Inferior parietal cortex (tissue), 1 donor: ENCODE measurements around the gene DPYSL4.

Source experiments
- DNase-seq: peaks from one replicate; pipeline ENCODE4 v3.0.0-alpha.2; 2016; ENCODE audit errors: extremely low spot score

Gene DPYSL4

GRCh38 chr10:132227851-132228390, 41.2 kb downstream of the DPYSL4 start:
- no peak for DNase-seq

GRCh38 chr10:132228616-132229015, 41.9 kb downstream of the DPYSL4 start:
- DNase-seq = no peak

- DNase-seq = no peak
Observed at GRCh38 chr10:132229096-132229495, 42.3 kb downstream of the DPYSL4 start.

- no peak for DNase-seq
Observed at GRCh38 chr10:132229834-132230556, 43.2 kb downstream of the DPYSL4 start.

- no peak for DNase-seq
Observed at GRCh38 chr10:132230557-132231210, 43.9 kb downstream of the DPYSL4 start.

- DNase-seq = no peak
Observed at GRCh38 chr10:132231656-132232022, 44.9 kb downstream of the DPYSL4 start.

- DNase-seq = peak; percentile 39
Observed at GRCh38 chr10:132232023-132232951, 45.5 kb downstream of the DPYSL4 start.

GRCh38 chr10:132232981-132233380, 46.2 kb downstream of the DPYSL4 start:
- no peak for DNase-seq

GRCh38 chr10:132233501-132234085, 46.8 kb downstream of the DPYSL4 start:
- DNase-seq = no peak

- DNase-seq = no peak
Observed at GRCh38 chr10:132234860-132235259, 48.1 kb downstream of the DPYSL4 start.

- no peak for DNase-seq
Observed at GRCh38 chr10:132236161-132236560, 49.4 kb downstream of the DPYSL4 start.

GRCh38 chr10:132236881-132237280, 50.1 kb downstream of the DPYSL4 start:
- no peak for DNase-seq

- DNase-seq = no peak
Observed at GRCh38 chr10:132237396-132237795, 50.6 kb downstream of the DPYSL4 start.

- no peak for DNase-seq
Observed at GRCh38 chr10:132237871-132238270, 51.1 kb downstream of the DPYSL4 start.

GRCh38 chr10:132238371-132239125, 51.8 kb downstream of the DPYSL4 start:
- no peak for DNase-seq

- no peak for DNase-seq
Observed at GRCh38 chr10:132239126-132240031, 52.6 kb downstream of the DPYSL4 start.

- DNase-seq = no peak
Observed at GRCh38 chr10:132240156-132240555, 53.4 kb downstream of the DPYSL4 start.

GRCh38 chr10:132240581-132240980, 53.8 kb downstream of the DPYSL4 start:
- no peak for DNase-seq

GRCh38 chr10:132241086-132241485, 54.3 kb downstream of the DPYSL4 start:
- no peak for DNase-seq

- DNase-seq = no peak
Observed at GRCh38 chr10:132241496-132241895, 54.7 kb downstream of the DPYSL4 start.
